ENCODE measurements around the gene TADA2B.

TADA2B gene

GRCh38 chr4:7029212-7029611 is 14.0 kb upstream of the TADA2B start:
- Histone ChIP-seq H2AFZ (ENCODE audit: low read length) (no peak overlapping the region), H3K9me2 (replicated peaks; ENCODE audit: low read depth, low read length) (no peaks in the 10 kb centered on the region), H3K27me3 (ENCODE audit: insufficient read depth, low read length, poor library complexity, severe bottlenecking) (no peaks in the 10 kb centered on the region), H3K9ac (ENCODE audit: low read depth, low read length, poor library complexity, severe bottlenecking) (no peak overlapping the region), H3K9me3 (ENCODE audit: insufficient read depth, low read depth, low read length) (no peaks in the 10 kb centered on the region), H3K79me2 (ENCODE audit: insufficient read depth, low read length) (no peaks in the 10 kb centered on the region), H3K4me1 (ENCODE audit: insufficient read depth, low read length, poor library complexity, severe bottlenecking) (no peaks in the 10 kb centered on the region), H3K4me3 (ENCODE audit: low read length, poor library complexity, severe bottlenecking) (no peak overlapping the region), H3K36me3 (ENCODE audit: insufficient read depth, low read length) (peaks cover 54% of the 10 kb centered on the region; the same call in 1 of the 2 replicates), H4K20me1 (ENCODE audit: insufficient read depth, low read length, poor library complexity, severe bottlenecking) (no peaks in the 10 kb centered on the region), H3K4me2 (ENCODE audit: low read depth, low read length, poor library complexity, severe bottlenecking) (no peak overlapping the region), H3F3A (ENCODE audit: low read depth) (no peaks in the 10 kb centered on the region)
- no peak for TF ChIP-seq EZH2phosphoT487 (IDR thresholded peaks at IDR 0.05; ENCODE audit: borderline replicate concordance)

- no peaks in the 10 kb centered on the region for H3F3A ChIP-seq (ENCODE audit: low read depth)
- H3K79me2 ChIP-seq (ENCODE audit: insufficient read depth, low read length) = no peaks in the 10 kb centered on the region
- H4K20me1 ChIP-seq (ENCODE audit: insufficient read depth, low read length, poor library complexity, severe bottlenecking) = no peaks in the 10 kb centered on the region
- no peaks in the 10 kb centered on the region for H3K9me3 ChIP-seq (ENCODE audit: insufficient read depth, low read depth, low read length)
- no peak overlapping the region for H2AFZ ChIP-seq (ENCODE audit: low read length)
- H3K36me3 ChIP-seq (ENCODE audit: insufficient read depth, low read length) = peaks cover 50% of the 10 kb centered on the region; the same call in 1 of the 2 replicates
- H3K4me2 ChIP-seq (ENCODE audit: low read depth, low read length, poor library complexity, severe bottlenecking) = no peak overlapping the region
- H3K4me3 ChIP-seq (ENCODE audit: low read length, poor library complexity, severe bottlenecking) = no peak overlapping the region
- no peak for TF ChIP-seq EZH2phosphoT487 (IDR thresholded peaks at IDR 0.05; ENCODE audit: borderline replicate concordance)
- TF ChIP-seq, protein P1, sequence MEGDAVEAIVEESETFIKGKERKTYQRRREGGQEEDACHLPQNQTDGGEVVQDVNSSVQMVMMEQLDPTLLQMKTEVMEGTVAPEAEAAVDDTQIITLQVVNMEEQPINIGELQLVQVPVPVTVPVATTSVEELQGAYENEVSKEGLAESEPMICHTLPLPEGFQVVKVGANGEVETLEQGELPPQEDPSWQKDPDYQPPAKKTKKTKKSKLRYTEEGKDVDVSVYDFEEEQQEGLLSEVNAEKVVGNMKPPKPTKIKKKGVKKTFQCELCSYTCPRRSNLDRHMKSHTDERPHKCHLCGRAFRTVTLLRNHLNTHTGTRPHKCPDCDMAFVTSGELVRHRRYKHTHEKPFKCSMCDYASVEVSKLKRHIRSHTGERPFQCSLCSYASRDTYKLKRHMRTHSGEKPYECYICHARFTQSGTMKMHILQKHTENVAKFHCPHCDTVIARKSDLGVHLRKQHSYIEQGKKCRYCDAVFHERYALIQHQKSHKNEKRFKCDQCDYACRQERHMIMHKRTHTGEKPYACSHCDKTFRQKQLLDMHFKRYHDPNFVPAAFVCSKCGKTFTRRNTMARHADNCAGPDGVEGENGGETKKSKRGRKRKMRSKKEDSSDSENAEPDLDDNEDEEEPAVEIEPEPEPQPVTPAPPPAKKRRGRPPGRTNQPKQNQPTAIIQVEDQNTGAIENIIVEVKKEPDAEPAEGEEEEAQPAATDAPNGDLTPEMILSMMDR (conservative IDR thresholded peaks at IDR 0.05; ENCODE audit: low read length) = no peak
- no peak overlapping the region for H3K9ac ChIP-seq (ENCODE audit: low read depth, low read length, poor library complexity, severe bottlenecking)
- no peaks in the 10 kb centered on the region for H3K4me1 ChIP-seq (ENCODE audit: insufficient read depth, low read length, poor library complexity, severe bottlenecking)
- H3K9me2 ChIP-seq (replicated peaks; ENCODE audit: low read depth, low read length) = no peaks in the 10 kb centered on the region
- no peaks in the 10 kb centered on the region for H3K27me3 ChIP-seq (ENCODE audit: insufficient read depth, low read length, poor library complexity, severe bottlenecking)
Measured at GRCh38 chr4:7029921-7030320, 13.3 kb upstream of the TADA2B start.

- TF ChIP-seq, protein P1 (conservative IDR thresholded peaks at IDR 0.05; ENCODE audit: low read length) = no peak
- no peak for TF ChIP-seq EZH2phosphoT487 (IDR thresholded peaks at IDR 0.05; ENCODE audit: borderline replicate concordance)
- no peaks in the 10 kb centered on the region for H3K4me1 ChIP-seq (ENCODE audit: insufficient read depth, low read length, poor library complexity, severe bottlenecking)
- no peaks in the 10 kb centered on the region for H3F3A ChIP-seq (ENCODE audit: low read depth)
- H3K79me2 ChIP-seq (ENCODE audit: insufficient read depth, low read length) = no peaks in the 10 kb centered on the region
- H3K9me3 ChIP-seq (ENCODE audit: insufficient read depth, low read depth, low read length) = no peaks in the 10 kb centered on the region
- no peaks in the 10 kb centered on the region for H3K27me3 ChIP-seq (ENCODE audit: insufficient read depth, low read length, poor library complexity, severe bottlenecking)
- no peak overlapping the region for H3K4me3 ChIP-seq (ENCODE audit: low read length, poor library complexity, severe bottlenecking)
- H4K20me1 ChIP-seq (ENCODE audit: insufficient read depth, low read length, poor library complexity, severe bottlenecking) = no peaks in the 10 kb centered on the region
- H3K9ac ChIP-seq (ENCODE audit: low read depth, low read length, poor library complexity, severe bottlenecking) = no peak overlapping the region
- H3K9me2 ChIP-seq (replicated peaks; ENCODE audit: low read depth, low read length) = no peaks in the 10 kb centered on the region
- H3K4me2 ChIP-seq (ENCODE audit: low read depth, low read length, poor library complexity, severe bottlenecking) = no peak overlapping the region
- H3K36me3 ChIP-seq (ENCODE audit: insufficient read depth, low read length) = peaks cover 42% of the 10 kb centered on the region; the same call in 1 of the 2 replicates
- H2AFZ ChIP-seq (ENCODE audit: low read length) = no peak overlapping the region
Measured at GRCh38 chr4:7030856-7031255, 12.3 kb upstream of the TADA2B start.

All from Loucy (cell line).